Measurements from ENCODE around the gene SH2D6. TPM values are rescaled to one million over a fixed set of nuclear protein-coding genes. Genes with fewer than 3 reads are reported as not detected.

SH2D6 gene
- total RNA-seq, 1 donor = 0.43 TPM

GRCh38 chr2:85441864-85442263 lies 23.4 kb downstream of the SH2D6 start:
- no peak overlapping the region for H3K4me3 ChIP-seq (ENCODE audit: low read depth, low read length)
- no peak for TF ChIP-seq CTCF (IDR thresholded peaks at IDR 0.05; ENCODE audit: insufficient read depth, low read depth, low read length)
- no peak for DNase-seq (ENCODE audit: low read depth)

GRCh38 chr2:85444629-85445172 lies 26.2 kb downstream of the SH2D6 start:
- no peak for TF ChIP-seq CTCF (IDR thresholded peaks at IDR 0.05; ENCODE audit: insufficient read depth, low read depth, low read length)
- DNase-seq (ENCODE audit: low read depth) = peak; percentile 48
- no peak overlapping the region for H3K4me3 ChIP-seq (ENCODE audit: low read depth, low read length)

- H3K4me3 ChIP-seq (ENCODE audit: low read depth, low read length) = no peak overlapping the region
- DNase-seq (ENCODE audit: low read depth) = peak; percentile 93
- TF ChIP-seq CTCF (IDR thresholded peaks at IDR 0.05; ENCODE audit: insufficient read depth, low read depth, low read length) = no peak
Measured at GRCh38 chr2:85445316-85446295, 27.1 kb downstream of the SH2D6 start.

- DNase-seq (ENCODE audit: low read depth) = no peak
- TF ChIP-seq CTCF (IDR thresholded peaks at IDR 0.05; ENCODE audit: insufficient read depth, low read depth, low read length) = no peak
- H3K4me3 ChIP-seq (ENCODE audit: low read depth, low read length) = no peak overlapping the region
Measured at GRCh38 chr2:85446296-85447221, 28.0 kb downstream of the SH2D6 start.

- no peak for DNase-seq (ENCODE audit: low read depth)
- H3K4me3 ChIP-seq (ENCODE audit: low read depth, low read length) = no peak overlapping the region
- TF ChIP-seq CTCF (IDR thresholded peaks at IDR 0.05; ENCODE audit: insufficient read depth, low read depth, low read length) = no peak
Measured at GRCh38 chr2:85447222-85447585, 28.7 kb downstream of the SH2D6 start.

- TF ChIP-seq CTCF (IDR thresholded peaks at IDR 0.05; ENCODE audit: insufficient read depth, low read depth, low read length) = no peak
- no peak for DNase-seq (ENCODE audit: low read depth)
- H3K4me3 ChIP-seq (ENCODE audit: low read depth, low read length) = no peak overlapping the region
Measured at GRCh38 chr2:85448461-85449213, 30.1 kb downstream of the SH2D6 start.

Measured in fibroblast of villous mesenchyme (primary cell).